GM23248 (cell line): ENCODE data around the gene B3GAT3.

ENCODE experiments used
- EZH2 ChIP-seq: fragments of 200-600 bp; sonication (generic); IDR thresholded peaks from 2 replicates; pipeline ENCODE4 v1.6.1; 2018; ENCODE audit warnings: antibody characterized with exemption, mild to moderate bottlenecking; ENCODE audit not compliant: insufficient read depth, poor library complexity, severe bottlenecking
- EZH2phosphoT487 ChIP-seq: fragments of 200-600 bp; sonication (generic); IDR thresholded peaks from 2 replicates; pipeline ENCODE4 v1.6.1; 2018; ENCODE audit warnings: antibody characterized with exemption, moderate library complexity, mild to moderate bottlenecking, low read depth; ENCODE audit not compliant: insufficient read depth

DNA sequence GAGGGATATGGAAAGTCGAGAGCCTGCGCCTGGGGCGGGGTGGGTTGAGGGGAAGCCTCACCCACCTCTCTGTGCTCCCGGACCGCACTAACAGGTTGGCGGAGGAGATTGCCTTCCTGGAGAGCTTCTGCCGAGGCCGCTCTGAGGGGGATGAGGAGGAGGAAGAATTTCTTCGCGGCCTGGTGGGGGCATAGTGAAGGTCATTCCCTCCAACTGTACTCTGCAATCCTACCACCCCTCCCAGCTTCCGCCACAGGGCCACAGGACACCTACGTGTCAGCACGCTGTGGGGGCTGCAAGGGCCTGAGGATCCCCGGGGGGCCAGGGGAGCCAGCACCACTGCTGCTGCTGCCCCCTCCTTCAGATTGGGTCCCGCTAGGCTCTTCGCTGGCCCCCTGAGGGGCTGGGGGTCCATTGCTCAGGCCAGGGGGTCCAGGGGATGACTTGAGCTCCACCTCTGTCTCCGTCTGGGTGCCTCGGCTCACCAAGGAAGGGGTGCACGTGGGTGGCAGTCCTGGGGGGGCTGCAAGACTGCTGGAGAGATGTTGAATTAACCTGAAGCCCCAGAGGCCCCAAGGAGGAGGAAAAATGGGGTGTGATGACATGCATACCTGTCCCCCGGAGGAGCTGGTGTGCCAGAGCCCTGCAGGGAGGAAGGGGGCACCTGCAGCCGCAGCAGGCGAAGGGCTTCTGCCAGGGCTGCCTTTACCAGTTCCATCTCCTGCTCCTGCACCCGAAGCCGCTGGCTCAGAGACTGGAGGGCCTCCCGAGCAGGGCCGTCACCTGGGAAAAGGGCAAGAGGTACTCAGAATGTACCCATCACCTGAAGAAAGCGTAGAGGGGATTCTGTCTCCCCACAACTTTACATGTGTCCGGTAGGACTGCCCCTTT, 10.7 kb downstream of the B3GAT3 start:
- TF ChIP-seq EZH2: no peak
- TF ChIP-seq EZH2phosphoT487: no peak
